Posterior cingulate gyrus (tissue), 11 donors: ENCODE data around the gene GALNTL6.

Experiments used
- DNase-seq, 10 donors: peaks; one replicate each; pipeline versions ENCODE4 v3.0.0 to v3.0.0-alpha.2; 2020 to 2021; ENCODE audit warnings: mixed read lengths in 3 of 10
- intact Hi-C: fragments of 100-400 bp; cut with DNase I; formaldehyde crosslinking; loops from one replicate; pipeline ENCODE4 v1.15.1; 2023

Gene GALNTL6

GRCh38 chr4:172099376-172099775, 286.2 kb downstream of the GALNTL6 start:
- DNase-seq = no peak
- intact Hi-C loops = no loop called here

- no peak for DNase-seq
- intact Hi-C loops = no loop called here
Observed at GRCh38 chr4:172103456-172103855, 290.3 kb downstream of the GALNTL6 start.

GRCh38 chr4:172104539-172104938, 291.3 kb downstream of the GALNTL6 start:
- no peak for DNase-seq
- intact Hi-C loops = no loop called here

GRCh38 chr4:172105918-172106317, 292.7 kb downstream of the GALNTL6 start:
- intact Hi-C loops = no loop called here

GRCh38 chr4:172109466-172109865, 296.3 kb downstream of the GALNTL6 start:
- DNase-seq = no peak
- intact Hi-C loops = no loop called here

More at GRCh38 chr4:172105918-172106317, 292.7 kb downstream of the GALNTL6 start:
- no peak for DNase-seq

GRCh38 chr4:172124656-172125308, 311.6 kb downstream of the GALNTL6 start:
- DNase-seq = no peak
- intact Hi-C loops = no loop called here

- intact Hi-C loops = no loop called here
- no peak for DNase-seq
Observed at GRCh38 chr4:172125443-172125842, 312.2 kb downstream of the GALNTL6 start.

- DNase-seq = no peak
- intact Hi-C loops = no loop called here
Observed at GRCh38 chr4:172127168-172127567, 314.0 kb downstream of the GALNTL6 start.

GRCh38 chr4:172129593-172129992, 316.4 kb downstream of the GALNTL6 start:
- intact Hi-C loops = no loop called here
- DNase-seq = no peak

GRCh38 chr4:172134521-172134920, 321.3 kb downstream of the GALNTL6 start:
- intact Hi-C loops = no loop called here
- no peak for DNase-seq

- intact Hi-C loops = no loop called here
- DNase-seq = no peak
Observed at GRCh38 chr4:172141025-172141424, 327.8 kb downstream of the GALNTL6 start.

- DNase-seq = no peak
- intact Hi-C loops = no loop called here
Observed at GRCh38 chr4:172142281-172142741, 329.1 kb downstream of the GALNTL6 start.

GRCh38 chr4:172143605-172144314, 330.6 kb downstream of the GALNTL6 start:
- DNase-seq = no peak
- intact Hi-C loops = no loop called here

- intact Hi-C loops = no loop called here
- DNase-seq = no peak
Observed at GRCh38 chr4:172147687-172148086, 334.5 kb downstream of the GALNTL6 start.

- DNase-seq = no peak
- intact Hi-C loops = no loop called here
Observed at GRCh38 chr4:172149329-172149728, 336.1 kb downstream of the GALNTL6 start.

GRCh38 chr4:172152284-172152683, 339.1 kb downstream of the GALNTL6 start:
- intact Hi-C loops = no loop called here
- DNase-seq = no peak

- intact Hi-C loops = no loop called here
- no peak for DNase-seq
Observed at GRCh38 chr4:172153719-172154118, 340.5 kb downstream of the GALNTL6 start.

GRCh38 chr4:172155838-172156345, 342.7 kb downstream of the GALNTL6 start:
- peak in 1 of 10 donors; percentile 25 for DNase-seq
- intact Hi-C loops = no loop called here

GRCh38 chr4:172157946-172158345, 344.7 kb downstream of the GALNTL6 start:
- no peak for DNase-seq
- intact Hi-C loops = no loop called here

- DNase-seq = no peak
- intact Hi-C loops = no loop called here
Observed at GRCh38 chr4:172163215-172163614, 350.0 kb downstream of the GALNTL6 start.

- no peak for DNase-seq
- intact Hi-C loops = no loop called here
Observed at GRCh38 chr4:172168888-172169287, 355.7 kb downstream of the GALNTL6 start.

- intact Hi-C loops = no loop called here
- DNase-seq = no peak
Observed at GRCh38 chr4:172169871-172170270, 356.7 kb downstream of the GALNTL6 start.
